ENCODE results near the gene PLPP1.

The PLPP1 gene

DNA sequence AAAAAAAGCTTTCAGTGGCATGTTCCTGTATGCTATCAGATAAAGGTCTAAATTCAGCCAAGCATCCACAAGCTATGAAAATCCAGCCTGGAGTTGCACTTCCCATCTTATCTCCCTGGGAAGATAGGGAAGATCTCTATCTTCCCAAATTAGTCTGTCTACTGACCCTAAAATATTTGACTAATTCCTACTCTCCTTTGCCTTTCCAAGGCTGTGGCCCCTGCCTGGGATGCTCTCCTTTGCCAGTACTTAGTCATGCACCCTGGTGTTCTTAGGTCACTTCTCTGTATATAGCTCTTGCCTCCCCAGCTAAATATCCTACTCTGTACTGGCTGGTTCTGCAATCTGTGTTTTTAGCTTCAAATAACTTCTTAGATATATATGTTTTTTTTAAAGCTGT, 44.0 kb upstream of the PLPP1 start:
- H2AFZ ChIP-seq (ENCODE audit: low read depth, low read length) = no peak overlapping the region
- H2AK5ac ChIP-seq (ENCODE audit: low read length, severe bottlenecking) = no peak overlapping the region
- H2BK15ac ChIP-seq (ENCODE audit: low read depth, poor library complexity, severe bottlenecking) = no peak overlapping the region
- no peaks in the 10 kb centered on the region for H3K36me3 ChIP-seq (ENCODE audit: control insufficient read depth in 1 of 2, insufficient read depth in 2 of 2, low read depth in 1 of 2, low read length in 2 of 2)
- H3K27me3 ChIP-seq (ENCODE audit: control insufficient read depth in 1 of 2, insufficient read depth in 1 of 2, low read length in 2 of 2) = no peaks in the 10 kb centered on the region
- H3K4me2 ChIP-seq (ENCODE audit: low read length, poor library complexity, severe bottlenecking) = no peak overlapping the region
- DNase-seq = peak; percentile 43
- H4K8ac ChIP-seq (ENCODE audit: low read length) = no peak overlapping the region
- H3K9ac ChIP-seq (ENCODE audit: low read length) = no peak overlapping the region
- no peaks in the 10 kb centered on the region for H3K4me1 ChIP-seq (ENCODE audit: control insufficient read depth, insufficient read depth, low read depth, low read length)
- H2BK12ac ChIP-seq (ENCODE audit: low read length in 2 of 2) = no peak overlapping the region
- no peak overlapping the region for H3K27ac ChIP-seq (ENCODE audit: low read length, poor library complexity, severe bottlenecking)
- no peak overlapping the region for H3K23ac ChIP-seq (ENCODE audit: low read length in 2 of 2)
- no peak overlapping the region for H2BK5ac ChIP-seq (ENCODE audit: low read depth, low read length, poor library complexity, severe bottlenecking)
- H3K9me3 ChIP-seq (ENCODE audit: control insufficient read depth, low read length) = no peaks in the 10 kb centered on the region
- no peak overlapping the region for H3K4me3 ChIP-seq (ENCODE audit: insufficient read depth in 1 of 2, low read depth in 1 of 2, low read length in 2 of 2)
- H3K18ac ChIP-seq (ENCODE audit: low read depth in 1 of 2, low read length in 2 of 2) = no peak overlapping the region
- H3K79me1 ChIP-seq (replicated peaks; ENCODE audit: low read length, poor library complexity, severe bottlenecking) = no peaks in the 10 kb centered on the region
- H2BK120ac ChIP-seq (ENCODE audit: low read depth, low read length) = no peak overlapping the region
- no peak overlapping the region for H4K91ac ChIP-seq (ENCODE audit: low read length)
- H3K14ac ChIP-seq (ENCODE audit: low read length in 2 of 2) = no peak overlapping the region
- H3K4ac ChIP-seq (ENCODE audit: low read depth in 1 of 2, low read length in 2 of 2) = no peak overlapping the region

DNA sequence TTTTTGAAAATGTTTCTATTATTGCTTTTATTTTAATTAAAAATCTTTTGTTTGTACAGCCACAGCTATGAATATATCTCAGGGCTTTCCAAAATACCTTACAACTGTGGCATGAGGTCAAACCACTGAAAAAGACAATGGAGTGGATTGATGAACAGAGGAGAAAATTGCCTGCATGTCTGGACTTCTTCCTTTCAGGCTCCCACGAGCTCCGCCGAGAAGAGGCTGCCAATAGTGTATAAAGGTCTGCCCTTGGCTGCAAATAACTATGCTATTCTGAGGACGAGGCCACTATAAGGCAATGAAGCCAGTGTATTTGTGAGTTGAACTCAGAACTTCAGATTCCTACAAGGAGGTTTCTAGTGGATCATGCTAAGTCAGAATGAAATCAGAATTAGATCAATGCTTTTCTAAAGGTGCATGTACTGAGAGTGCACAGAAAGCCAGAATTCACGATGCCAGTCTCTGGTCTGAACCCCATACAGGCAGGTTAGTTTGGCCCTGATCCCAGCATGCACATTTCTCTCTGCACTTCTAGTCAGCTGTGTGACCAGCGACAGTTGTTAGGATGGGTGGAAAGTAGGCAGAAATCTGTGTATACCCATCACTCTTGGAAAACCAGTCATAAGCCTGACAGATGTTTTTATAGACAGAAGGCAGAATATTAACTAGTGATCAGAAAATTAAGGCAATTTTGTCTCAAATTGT, 42.7 kb upstream of the PLPP1 start:
- no peak overlapping the region for H2AFZ ChIP-seq (ENCODE audit: low read depth, low read length)
- H3K4ac ChIP-seq (ENCODE audit: low read depth in 1 of 2, low read length in 2 of 2) = no peak overlapping the region
- no peaks in the 10 kb centered on the region for H3K9me3 ChIP-seq (ENCODE audit: control insufficient read depth, low read length)
- DNase-seq = no peak
- no peaks in the 10 kb centered on the region for H3K79me1 ChIP-seq (replicated peaks; ENCODE audit: low read length, poor library complexity, severe bottlenecking)
- no peaks in the 10 kb centered on the region for H3K36me3 ChIP-seq (ENCODE audit: control insufficient read depth in 1 of 2, insufficient read depth in 2 of 2, low read depth in 1 of 2, low read length in 2 of 2)
- no peak overlapping the region for H3K27ac ChIP-seq (ENCODE audit: low read length, poor library complexity, severe bottlenecking)
- H3K27me3 ChIP-seq (ENCODE audit: control insufficient read depth in 1 of 2, insufficient read depth in 1 of 2, low read length in 2 of 2) = no peaks in the 10 kb centered on the region
- no peak overlapping the region for H3K4me2 ChIP-seq (ENCODE audit: low read length, poor library complexity, severe bottlenecking)
- no peak overlapping the region for H3K14ac ChIP-seq (ENCODE audit: low read length in 2 of 2)
- peak overlapping the region; percentile 12 to 41 for H2BK12ac ChIP-seq (ENCODE audit: low read length in 2 of 2)
- no peak overlapping the region for H2AK5ac ChIP-seq (ENCODE audit: low read length, severe bottlenecking)
- H3K4me1 ChIP-seq (ENCODE audit: control insufficient read depth, insufficient read depth, low read depth, low read length) = no peaks in the 10 kb centered on the region
- 84% methylated on average over 5 of the region's 6 CpGs for WGBS
- H3K23ac ChIP-seq (ENCODE audit: low read length in 2 of 2) = no peak overlapping the region
- H2BK5ac ChIP-seq (ENCODE audit: low read depth, low read length, poor library complexity, severe bottlenecking) = no peak overlapping the region
- H4K8ac ChIP-seq (ENCODE audit: low read length) = peak overlapping the region; percentile 19
- no peak overlapping the region for H3K4me3 ChIP-seq (ENCODE audit: insufficient read depth in 1 of 2, low read depth in 1 of 2, low read length in 2 of 2)
- H2BK15ac ChIP-seq (ENCODE audit: low read depth, poor library complexity, severe bottlenecking) = no peak overlapping the region
- H3K9ac ChIP-seq (ENCODE audit: low read length) = no peak overlapping the region
- no peak overlapping the region for H4K91ac ChIP-seq (ENCODE audit: low read length)
- peak overlapping the region in 1 of 2 experiments; percentile 28 for H3K18ac ChIP-seq (ENCODE audit: low read depth in 1 of 2, low read length in 2 of 2)
- no peak overlapping the region for H2BK120ac ChIP-seq (ENCODE audit: low read depth, low read length)

DNA sequence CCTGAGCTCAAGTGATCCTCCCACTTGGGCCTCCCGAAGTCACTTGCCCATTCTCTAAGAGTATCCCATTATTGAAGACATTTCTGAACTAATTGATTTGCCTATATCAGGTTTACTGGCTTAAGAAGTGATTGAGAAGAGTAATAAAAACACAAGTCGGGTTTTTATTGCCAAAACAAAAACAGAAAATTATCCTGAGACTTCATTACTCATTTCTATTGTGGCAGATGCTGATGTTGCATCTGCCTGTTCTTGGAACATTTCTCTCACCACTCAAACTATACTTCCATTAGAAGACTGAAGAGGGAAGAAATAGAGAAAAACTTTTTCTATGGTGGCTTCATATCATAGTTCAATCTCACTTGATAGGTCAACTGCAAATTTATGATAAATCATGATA, 41.9 kb upstream of the PLPP1 start:
- Histone ChIP-seq H3K4me1 (ENCODE audit: control insufficient read depth, insufficient read depth, low read depth, low read length) (no peaks in the 10 kb centered on the region), H2AK5ac (ENCODE audit: low read length, severe bottlenecking) (no peak overlapping the region), H2BK120ac (ENCODE audit: low read depth, low read length) (no peak overlapping the region), H2BK15ac (ENCODE audit: low read depth, poor library complexity, severe bottlenecking) (no peak overlapping the region), H3K4ac (ENCODE audit: low read depth in 1 of 2, low read length in 2 of 2) (no peak overlapping the region), H2BK5ac (ENCODE audit: low read depth, low read length, poor library complexity, severe bottlenecking) (no peak overlapping the region), H3K9me3 (ENCODE audit: control insufficient read depth, low read length) (no peaks in the 10 kb centered on the region), H4K8ac (ENCODE audit: low read length) (no peak overlapping the region), H4K91ac (ENCODE audit: low read length) (no peak overlapping the region), H2AFZ (ENCODE audit: low read depth, low read length) (no peak overlapping the region), H3K4me3 (ENCODE audit: insufficient read depth in 1 of 2, low read depth in 1 of 2, low read length in 2 of 2) (no peak overlapping the region), H3K4me2 (ENCODE audit: low read length, poor library complexity, severe bottlenecking) (no peak overlapping the region), H2BK12ac (ENCODE audit: low read length in 2 of 2) (no peak overlapping the region), H3K79me1 (replicated peaks; ENCODE audit: low read length, poor library complexity, severe bottlenecking) (no peaks in the 10 kb centered on the region), H3K27me3 (ENCODE audit: control insufficient read depth in 1 of 2, insufficient read depth in 1 of 2, low read length in 2 of 2) (no peaks in the 10 kb centered on the region), H3K18ac (ENCODE audit: low read depth in 1 of 2, low read length in 2 of 2) (no peak overlapping the region), H3K14ac (ENCODE audit: low read length in 2 of 2) (no peak overlapping the region), H3K23ac (ENCODE audit: low read length in 2 of 2) (no peak overlapping the region), H3K9ac (ENCODE audit: low read length) (no peak overlapping the region), H3K36me3 (ENCODE audit: control insufficient read depth in 1 of 2, insufficient read depth in 2 of 2, low read depth in 1 of 2, low read length in 2 of 2) (no peaks in the 10 kb centered on the region), H3K27ac (ENCODE audit: low read length, poor library complexity, severe bottlenecking) (no peak overlapping the region)
- no CpG with 5 or more reads among the region's 2 CpGs for WGBS
- DNase-seq = no peak

DNA sequence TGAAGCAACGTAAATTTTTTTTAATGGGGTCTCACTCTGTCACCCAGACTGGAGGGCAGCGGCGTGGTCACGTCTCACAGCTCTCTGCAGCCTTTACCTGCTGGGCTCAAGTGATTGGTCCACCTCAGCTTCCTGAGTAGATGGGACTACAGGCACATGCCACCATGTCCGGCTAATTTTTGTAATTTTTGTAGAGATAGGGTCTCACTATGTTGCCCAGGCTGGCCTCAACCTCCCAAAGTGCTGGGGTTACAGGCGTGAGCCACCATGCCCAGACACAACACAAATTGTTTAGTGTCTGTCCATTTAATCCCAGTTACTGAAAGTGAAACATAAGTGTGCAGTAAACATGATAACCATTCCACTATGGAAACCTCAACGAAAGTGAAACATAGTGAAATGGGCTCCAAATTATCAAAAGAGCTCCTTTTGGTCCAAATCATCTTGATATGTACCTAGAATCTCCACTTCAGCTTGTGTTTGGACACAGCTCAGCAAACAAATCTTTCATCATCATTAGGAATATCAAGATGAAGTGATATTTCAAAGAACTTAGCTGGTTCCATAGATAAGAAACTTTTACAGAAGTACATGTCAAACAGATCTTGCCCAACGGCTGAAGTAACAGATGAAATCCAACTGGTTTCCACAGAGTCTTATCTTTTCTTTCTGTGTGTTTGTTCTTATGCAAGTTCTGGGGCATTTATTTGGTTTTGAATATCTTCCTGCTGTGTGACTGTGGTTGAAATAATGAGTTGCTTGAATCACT, 41.2 kb upstream of the PLPP1 start:
- Histone ChIP-seq H3K4me2 (ENCODE audit: low read length, poor library complexity, severe bottlenecking) (no peak overlapping the region), H3K27ac (ENCODE audit: low read length, poor library complexity, severe bottlenecking) (no peak overlapping the region), H3K27me3 (ENCODE audit: control insufficient read depth in 1 of 2, insufficient read depth in 1 of 2, low read length in 2 of 2) (no peaks in the 10 kb centered on the region), H2BK15ac (ENCODE audit: low read depth, poor library complexity, severe bottlenecking) (no peak overlapping the region), H2AK5ac (ENCODE audit: low read length, severe bottlenecking) (no peak overlapping the region), H4K8ac (ENCODE audit: low read length) (no peak overlapping the region), H2BK5ac (ENCODE audit: low read depth, low read length, poor library complexity, severe bottlenecking) (no peak overlapping the region), H3K4me3 (ENCODE audit: insufficient read depth in 1 of 2, low read depth in 1 of 2, low read length in 2 of 2) (no peak overlapping the region), H2AFZ (ENCODE audit: low read depth, low read length) (no peak overlapping the region), H3K18ac (ENCODE audit: low read depth in 1 of 2, low read length in 2 of 2) (no peak overlapping the region), H3K9me3 (ENCODE audit: control insufficient read depth, low read length) (no peaks in the 10 kb centered on the region), H3K4me1 (ENCODE audit: control insufficient read depth, insufficient read depth, low read depth, low read length) (no peaks in the 10 kb centered on the region), H4K91ac (ENCODE audit: low read length) (no peak overlapping the region), H3K36me3 (ENCODE audit: control insufficient read depth in 1 of 2, insufficient read depth in 2 of 2, low read depth in 1 of 2, low read length in 2 of 2) (no peaks in the 10 kb centered on the region), H3K14ac (ENCODE audit: low read length in 2 of 2) (no peak overlapping the region), H3K23ac (ENCODE audit: low read length in 2 of 2) (no peak overlapping the region), H2BK120ac (ENCODE audit: low read depth, low read length) (no peak overlapping the region), H2BK12ac (ENCODE audit: low read length in 2 of 2) (no peak overlapping the region), H3K79me1 (replicated peaks; ENCODE audit: low read length, poor library complexity, severe bottlenecking) (no peaks in the 10 kb centered on the region), H3K9ac (ENCODE audit: low read length) (no peak overlapping the region), H3K4ac (ENCODE audit: low read depth in 1 of 2, low read length in 2 of 2) (peak overlapping the region in 1 of 2 experiments; percentile 9)
- peak; percentile 73 for DNase-seq
- WGBS = 90% methylated on average over 8 of the region's 8 CpGs

Data from mesenchymal stem cell (in vitro differentiated cells and primary cell).